ENCODE data around the gene ANKRD1. TPM values are rescaled to one million over a fixed set of nuclear protein-coding genes. Genes with fewer than 3 reads are reported as not detected.

ANKRD1 gene
- total RNA-seq, 1 experiment from 2014 or later: 0.11 TPM

GRCh38 chr10:90915766-90916075, 5.2 kb downstream of the ANKRD1 start:
- H3K9me3 Mint-ChIP-seq: no peaks in the 10 kb centered on the region; a peak in 1 of 5 replicates
- Histone ChIP-seq H3K18ac (ENCODE audit: insufficient read length, low read depth, low read length) (no peak overlapping the region), H3K4me2 (ENCODE audit: insufficient read depth, insufficient read length, low read length) (no peak overlapping the region), H2AK5ac (ENCODE audit: insufficient read length, low read length) (no peak overlapping the region), H3K27me3 (ENCODE audit: insufficient read depth, low read length) (peaks cover 56% of the 10 kb centered on the region), H3K4ac (ENCODE audit: low read depth, low read length) (no peak overlapping the region), H3K79me2 (ENCODE audit: insufficient read depth, low read length) (no peaks in the 10 kb centered on the region), H2BK15ac (ENCODE audit: low read depth, low read length) (no peak overlapping the region), H3K23ac (ENCODE audit: insufficient read length, low read depth, low read length) (no peak overlapping the region), H3K4me1 (ENCODE audit: insufficient read depth, low read length) (no peaks in the 10 kb centered on the region), H3K56ac (ENCODE audit: insufficient read length, low read depth, low read length) (no peak overlapping the region), H2BK5ac (ENCODE audit: insufficient read length, low read length) (no peak overlapping the region), H3K79me1 (ENCODE audit: insufficient read depth, low read depth, low read length, poor library complexity, severe bottlenecking) (no peaks in the 10 kb centered on the region), H3K9ac (ENCODE audit: extremely low read depth, insufficient read length, low read length) (no peak overlapping the region), H3K9me3 (ENCODE audit: control insufficient read depth, low read depth, low read length) (no peaks in the 10 kb centered on the region), H2BK120ac (ENCODE audit: low read depth, low read length, poor library complexity, severe bottlenecking) (no peak overlapping the region), H3K14ac (ENCODE audit: insufficient read depth, low read length) (no peak overlapping the region), H4K5ac (ENCODE audit: insufficient read length, low read depth, low read length) (no peak overlapping the region), H2AFZ (ENCODE audit: low read length) (no peak overlapping the region), H3K27ac (ENCODE audit: insufficient read length, low read depth, low read length) (no peak overlapping the region), H4K8ac (replicated peaks; ENCODE audit: insufficient read length, low read depth, low read length) (no peak overlapping the region), H4K20me1 (ENCODE audit: control insufficient read depth, insufficient read depth, insufficient read length) (no peaks in the 10 kb centered on the region), H2BK12ac (ENCODE audit: insufficient read length, low read depth, low read length) (no peak overlapping the region), H3T11ph (ENCODE audit: low read length) (no peak overlapping the region), H3K23me2 (ENCODE audit: insufficient read length, low read depth, low read length, poor library complexity, severe bottlenecking) (no peaks in the 10 kb centered on the region), H4K91ac (ENCODE audit: insufficient read length, low read depth, low read length) (no peak overlapping the region), H2BK20ac (ENCODE audit: low read depth, low read length, poor library complexity, severe bottlenecking) (no peak overlapping the region)
- H3K4me3 Mint-ChIP-seq: no peak overlapping the region
- no peak for TF ChIP-seq CTCF (conservative IDR thresholded peaks at IDR 0.05)
- no peak overlapping the region for H3K27ac Mint-ChIP-seq
- no peaks in the 10 kb centered on the region for H3K36me3 Mint-ChIP-seq (ENCODE audit: insufficient read depth in 1 of 3, low read depth in 3 of 3)
- no CpG with 5 or more reads among the region's 11 CpGs for WGBS (ENCODE audit: extremely low coverage, insufficient read length, low lambda C conversion rate)
- peaks cover 95% of the 10 kb centered on the region for H3K27me3 Mint-ChIP-seq (ENCODE audit: low read depth)
- DNase-seq: no peak
- H3K4me1 Mint-ChIP-seq: peaks cover 20 to 24% of the 10 kb centered on the region in 2 experiments
